ENCODE results near the gene FGGY.

The FGGY gene

DNA sequence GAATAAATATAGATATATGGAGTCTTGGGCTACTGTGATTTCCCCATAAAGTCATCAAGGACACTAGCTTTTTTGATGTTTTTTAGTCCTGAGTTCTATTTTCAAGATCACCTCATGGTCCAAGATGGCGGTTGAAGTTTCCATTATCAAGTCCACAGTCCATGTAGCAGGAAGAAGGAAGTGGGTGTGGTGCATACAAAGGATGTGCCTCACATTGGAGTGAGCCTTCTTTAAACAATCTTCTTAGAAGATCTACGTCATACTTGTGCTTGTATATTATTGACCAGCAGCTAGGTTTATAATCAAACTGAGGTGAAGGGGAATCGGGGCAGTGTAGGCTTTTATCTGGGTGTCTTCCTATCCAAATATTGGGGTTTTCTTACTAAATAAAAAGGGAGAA lies 93.4 kb downstream of the FGGY start:
- in situ Hi-C loops (cut with MboI; ENCODE audit: low sequenced_read_pairs, unreplicated experiment), result no loop called here
- TF ChIP-seq, protein P1, sequence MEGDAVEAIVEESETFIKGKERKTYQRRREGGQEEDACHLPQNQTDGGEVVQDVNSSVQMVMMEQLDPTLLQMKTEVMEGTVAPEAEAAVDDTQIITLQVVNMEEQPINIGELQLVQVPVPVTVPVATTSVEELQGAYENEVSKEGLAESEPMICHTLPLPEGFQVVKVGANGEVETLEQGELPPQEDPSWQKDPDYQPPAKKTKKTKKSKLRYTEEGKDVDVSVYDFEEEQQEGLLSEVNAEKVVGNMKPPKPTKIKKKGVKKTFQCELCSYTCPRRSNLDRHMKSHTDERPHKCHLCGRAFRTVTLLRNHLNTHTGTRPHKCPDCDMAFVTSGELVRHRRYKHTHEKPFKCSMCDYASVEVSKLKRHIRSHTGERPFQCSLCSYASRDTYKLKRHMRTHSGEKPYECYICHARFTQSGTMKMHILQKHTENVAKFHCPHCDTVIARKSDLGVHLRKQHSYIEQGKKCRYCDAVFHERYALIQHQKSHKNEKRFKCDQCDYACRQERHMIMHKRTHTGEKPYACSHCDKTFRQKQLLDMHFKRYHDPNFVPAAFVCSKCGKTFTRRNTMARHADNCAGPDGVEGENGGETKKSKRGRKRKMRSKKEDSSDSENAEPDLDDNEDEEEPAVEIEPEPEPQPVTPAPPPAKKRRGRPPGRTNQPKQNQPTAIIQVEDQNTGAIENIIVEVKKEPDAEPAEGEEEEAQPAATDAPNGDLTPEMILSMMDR (IDR thresholded peaks at IDR 0.05; ENCODE audit: borderline replicate concordance, control extremely low read depth, extremely low read depth, insufficient read depth, missing control alignments), result no peak
- no peak for DNase-seq (ENCODE audit: low spot score)

DNA sequence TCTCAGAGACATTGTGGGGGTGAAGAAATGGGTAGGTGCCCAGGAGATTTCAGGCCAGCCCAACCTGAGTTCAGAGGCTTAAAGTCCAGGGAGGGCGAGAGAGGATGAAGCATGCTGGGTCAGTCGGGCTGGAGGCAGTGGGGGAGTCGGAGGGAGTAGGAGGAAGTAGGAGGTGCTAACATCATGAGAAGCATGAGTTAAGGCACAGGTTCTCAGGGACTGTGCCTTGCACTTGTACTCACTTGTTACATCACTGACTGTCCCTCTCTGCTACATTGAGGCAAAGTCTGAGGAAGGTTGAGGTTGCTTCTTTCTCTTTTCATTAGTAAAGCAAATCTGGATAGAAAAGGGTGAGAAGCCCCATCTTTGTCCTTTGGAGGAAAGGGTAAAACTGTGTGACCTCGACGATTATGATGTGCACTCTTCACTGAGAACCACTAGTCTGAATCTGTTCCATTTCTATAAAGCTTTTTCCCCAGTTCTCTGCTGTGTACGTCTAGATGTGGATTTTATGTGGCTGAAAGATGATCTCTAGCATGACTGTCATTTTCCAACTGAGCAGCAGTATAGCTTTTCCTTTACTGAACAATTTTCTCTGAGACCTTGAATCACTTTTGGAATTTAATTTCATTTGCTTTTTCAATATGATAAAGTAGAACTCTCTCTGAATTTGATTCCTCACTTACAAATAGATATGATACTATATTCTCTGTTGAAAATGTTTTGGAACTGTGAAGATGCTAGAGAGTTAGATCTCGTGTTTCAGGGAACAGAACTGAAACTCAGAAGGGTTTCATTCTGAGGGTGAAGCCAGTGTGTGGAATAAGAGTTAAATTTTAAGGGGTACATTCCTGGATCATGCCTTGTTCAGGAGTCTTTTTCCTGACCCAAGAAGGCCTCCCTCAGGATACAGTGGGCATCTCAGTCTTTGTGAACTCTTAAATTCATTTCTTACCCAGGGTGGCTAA lies 94.6 kb downstream of the FGGY start:
- DNase-seq (ENCODE audit: low spot score), result no peak
- TF ChIP-seq, protein P1 (IDR thresholded peaks at IDR 0.05; ENCODE audit: borderline replicate concordance, control extremely low read depth, extremely low read depth, insufficient read depth, missing control alignments), result no peak
- in situ Hi-C loops (cut with MboI; ENCODE audit: low sequenced_read_pairs, unreplicated experiment), result no loop called here

DNA sequence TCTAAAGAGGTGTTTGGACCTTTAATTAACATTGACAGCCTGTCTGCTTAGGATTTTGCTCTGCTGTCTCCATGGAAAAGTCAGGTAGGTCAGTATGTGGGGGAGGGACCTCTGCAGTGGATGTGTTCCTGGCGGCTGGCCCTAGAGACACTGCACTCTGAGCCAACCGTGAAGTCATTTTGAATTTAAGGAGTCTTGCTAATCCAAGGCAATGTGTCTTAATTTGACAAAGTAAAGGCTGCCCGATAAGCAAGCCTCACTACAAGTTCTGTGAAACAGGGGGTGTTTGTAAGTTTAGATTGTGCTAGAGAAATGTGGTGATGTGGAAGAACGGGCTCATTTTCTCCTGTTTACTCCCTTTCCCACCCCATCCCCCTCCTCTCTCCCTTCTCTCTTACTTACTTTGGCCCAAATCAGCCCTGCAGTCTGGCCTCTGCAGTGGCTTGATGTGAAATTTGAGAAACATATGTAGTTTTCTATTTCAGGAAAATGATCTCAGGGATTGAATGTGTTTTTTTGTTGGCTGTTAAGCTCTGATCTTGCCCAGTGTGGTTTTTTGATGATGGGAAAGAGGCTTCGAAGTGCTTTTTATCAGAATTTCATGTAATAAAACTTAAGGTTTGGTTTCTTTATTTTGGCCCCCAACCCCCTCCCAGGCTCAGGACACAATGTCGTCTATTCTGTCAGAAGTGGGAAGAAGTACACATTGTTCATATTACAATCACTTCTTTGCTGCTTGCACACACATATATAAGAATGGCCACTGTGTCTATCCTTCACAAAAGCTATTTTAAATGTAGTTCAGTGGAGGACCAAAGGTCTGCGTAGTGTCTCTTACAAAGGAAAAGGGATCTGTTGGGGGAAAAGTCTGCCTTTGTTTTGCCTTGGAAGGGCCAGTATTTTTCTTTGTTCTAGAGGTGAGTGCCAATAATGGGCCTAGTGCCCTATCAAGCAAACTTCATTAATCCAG lies 96.6 kb downstream of the FGGY start:
- TF ChIP-seq, protein P1 (IDR thresholded peaks at IDR 0.05; ENCODE audit: borderline replicate concordance, control extremely low read depth, extremely low read depth, insufficient read depth, missing control alignments), result no peak
- no peak for DNase-seq (ENCODE audit: low spot score)
- in situ Hi-C loops (cut with MboI; ENCODE audit: low sequenced_read_pairs, unreplicated experiment), result no loop called here

DNA sequence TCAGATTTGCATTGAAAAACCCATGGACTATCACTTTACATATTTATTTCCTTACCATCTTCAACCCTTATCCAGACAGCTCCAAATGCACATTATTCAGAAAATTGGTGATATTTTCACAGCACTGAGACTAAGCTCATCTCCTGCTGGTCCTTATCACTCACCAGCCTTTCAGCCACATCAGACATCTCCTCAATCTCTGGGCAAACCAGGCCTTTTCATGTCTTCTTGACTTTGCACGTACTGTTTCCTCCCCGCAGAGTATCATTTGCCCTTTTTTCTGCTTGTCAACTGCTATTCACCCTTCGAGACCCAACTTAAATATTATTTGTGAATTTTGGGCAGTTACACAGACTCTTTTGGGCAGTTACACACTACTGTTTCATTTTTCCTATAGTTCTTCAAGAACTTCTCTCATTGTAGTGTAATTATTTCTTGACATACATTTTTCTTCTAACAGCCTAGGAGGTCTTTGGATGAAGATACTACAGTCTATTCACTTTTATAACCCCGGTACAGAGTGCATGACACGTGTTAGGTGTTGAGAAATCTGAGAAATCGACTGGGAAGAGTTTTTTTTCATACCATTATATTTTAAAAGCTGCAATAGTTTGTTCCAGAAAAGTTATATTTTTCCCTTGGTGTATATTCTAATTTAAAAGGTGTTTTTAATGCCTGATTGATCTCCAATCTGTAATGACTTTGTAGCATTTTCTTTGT lies 98.0 kb downstream of the FGGY start:
- in situ Hi-C loops (cut with MboI; ENCODE audit: low sequenced_read_pairs, unreplicated experiment), result no loop called here
- no peak for DNase-seq (ENCODE audit: low spot score)
- TF ChIP-seq, protein P1 (IDR thresholded peaks at IDR 0.05; ENCODE audit: borderline replicate concordance, control extremely low read depth, extremely low read depth, insufficient read depth, missing control alignments), result no peak

DNA sequence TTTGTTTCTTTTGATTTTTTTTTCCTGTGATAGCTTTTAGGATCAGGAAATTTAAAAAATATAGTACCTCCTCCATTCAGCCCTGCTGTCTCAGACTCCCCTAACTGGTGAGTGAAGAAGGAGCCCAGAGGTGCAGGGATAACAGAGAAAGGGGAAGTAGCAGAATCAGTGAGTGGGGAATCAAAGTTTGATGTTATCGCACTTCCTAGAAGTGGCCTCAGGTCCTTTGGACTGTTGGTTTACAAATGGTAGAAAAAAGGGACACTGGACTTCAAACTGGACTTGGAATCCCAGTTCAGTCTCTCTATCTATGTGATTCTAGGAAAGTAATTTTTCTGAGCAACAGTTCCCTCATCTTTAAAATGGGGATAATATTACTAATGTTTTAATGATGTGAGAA lies 99.5 kb downstream of the FGGY start:
- TF ChIP-seq, protein P1 (IDR thresholded peaks at IDR 0.05; ENCODE audit: borderline replicate concordance, control extremely low read depth, extremely low read depth, insufficient read depth, missing control alignments), result no peak
- DNase-seq (ENCODE audit: low spot score), result no peak
- in situ Hi-C loops (cut with MboI; ENCODE audit: low sequenced_read_pairs, unreplicated experiment), result no loop called here

All from GM13976 (cell line).